CD4-positive, alpha-beta T cell treated with Interleukin-21 for 1 hour (primary cell): ENCODE data around the gene RBM19.

ENCODE experiments used
- DNase-seq: peaks from one replicate; pipeline ENCODE4 v3.0.0-alpha.2; 2020

The RBM19 gene

GRCh38 chr12:113899561-113900471, 66.3 kb downstream of the RBM19 start:
- no peak for DNase-seq

- no peak for DNase-seq
Measured at GRCh38 chr12:113899042-113899560, 67.0 kb downstream of the RBM19 start.

- no peak for DNase-seq
Measured at GRCh38 chr12:113898466-113898865, 67.7 kb downstream of the RBM19 start.

GRCh38 chr12:113897406-113897805, 68.7 kb downstream of the RBM19 start:
- DNase-seq = no peak

GRCh38 chr12:113896841-113897240, 69.3 kb downstream of the RBM19 start:
- no peak for DNase-seq

- DNase-seq = no peak
Measured at GRCh38 chr12:113896194-113896593, 69.9 kb downstream of the RBM19 start.

- DNase-seq = no peak
Measured at GRCh38 chr12:113895176-113895575, 70.9 kb downstream of the RBM19 start.

GRCh38 chr12:113894697-113895096, 71.4 kb downstream of the RBM19 start:
- no peak for DNase-seq

- DNase-seq = no peak
Measured at GRCh38 chr12:113893221-113893620, 72.9 kb downstream of the RBM19 start.

GRCh38 chr12:113892556-113892955, 73.6 kb downstream of the RBM19 start:
- no peak for DNase-seq

- DNase-seq = no peak
Measured at GRCh38 chr12:113891739-113892520, 74.2 kb downstream of the RBM19 start.

- DNase-seq = no peak
Measured at GRCh38 chr12:113891167-113891692, 74.9 kb downstream of the RBM19 start.

GRCh38 chr12:113889891-113890581, 76.1 kb downstream of the RBM19 start:
- DNase-seq = no peak

GRCh38 chr12:113889076-113889475, 77.0 kb downstream of the RBM19 start:
- DNase-seq = no peak

- DNase-seq = no peak
Measured at GRCh38 chr12:113888435-113888834, 77.7 kb downstream of the RBM19 start.

GRCh38 chr12:113887906-113888305, 78.2 kb downstream of the RBM19 start:
- no peak for DNase-seq

GRCh38 chr12:113886721-113887120, 79.4 kb downstream of the RBM19 start:
- no peak for DNase-seq

- DNase-seq = no peak
Measured at GRCh38 chr12:113884392-113884791, 81.7 kb downstream of the RBM19 start.

GRCh38 chr12:113882690-113883089, 83.4 kb downstream of the RBM19 start:
- DNase-seq = no peak

GRCh38 chr12:113880988-113881962, 84.8 kb downstream of the RBM19 start:
- no peak for DNase-seq

- DNase-seq = no peak
Measured at GRCh38 chr12:113880326-113880725, 85.8 kb downstream of the RBM19 start.

- no peak for DNase-seq
Measured at GRCh38 chr12:113879658-113880057, 86.5 kb downstream of the RBM19 start.
